PC-9 (cell line): ENCODE data around the gene NLGN2. TPM values are rescaled to one million over a fixed set of nuclear protein-coding genes. Genes with fewer than 3 reads are reported as not detected.

Experiments used
- BruUV-seq: library from RNA; stranded (reverse); fragments of 400-500 nt; replicated peaks from 2 replicates; lab custom pipeline; 2021; lab: Mats Ljungman, UMichigan
- CTCF ChIA-PET: fragments of 300-600 bp; sonication (Branson Sonifier 250); formaldehyde crosslinking; loops from one replicate; lab custom pipeline; 2022; ENCODE audit warnings: antibody characterized with exemption; lab: Charles Lee
- POLR2A ChIA-PET: fragments of 300-600 bp; sonication (Branson Sonifier 250); formaldehyde crosslinking; loops from one replicate; lab custom pipeline; 2022; ENCODE audit warnings: antibody characterized with exemption; ENCODE audit not compliant: unreplicated experiment; lab: Charles Lee
- DNase-seq, 2 experiments: peaks; one replicate each; pipeline versions ENCODE4 v3.0.0 to v3.0.0-alpha.2; 2015 to 2022; ENCODE audit warnings: mixed read lengths in 1 of 2
- H2AFZ ChIP-seq: fragments of 200-600 bp; sonication (generic); 2 replicates; pipeline ENCODE4 v1.8.1; 2017; ENCODE audit warnings: antibody characterized with exemption
- H3F3A ChIP-seq: fragments of 200-600 bp; sonication (generic); 2 replicates; pipeline ENCODE4 v1.8.1; 2017; ENCODE audit warnings: antibody characterized with exemption, mild to moderate bottlenecking, low read depth; ENCODE audit not compliant: insufficient read depth
- H3K27ac ChIP-seq: fragments of 200-600 bp; sonication (generic); 2 replicates; pipeline ENCODE4 v1.6.1; 2016; ENCODE audit warnings: mixed run types
- H3K27me3 ChIP-seq: fragments of 200-600 bp; sonication (generic); 2 replicates; pipeline ENCODE4 v1.6.1; 2016; ENCODE audit warnings: low read depth, mixed run types; ENCODE audit not compliant: insufficient read depth
- H3K36me3 ChIP-seq: fragments of 200-600 bp; sonication (generic); 2 replicates; pipeline ENCODE4 v1.6.1; 2016; ENCODE audit warnings: low read depth, mixed run types
- H3K4me1 ChIP-seq: fragments of 200-600 bp; sonication (generic); replicated peaks from 2 replicates; pipeline ENCODE4 v1.6.1; 2016; ENCODE audit warnings: mixed run types; ENCODE audit not compliant: insufficient read depth
- H3K4me2 ChIP-seq: fragments of 200-600 bp; sonication (generic); 2 replicates; pipeline ENCODE4 v1.6.1; 2017; ENCODE audit warnings: mixed run types
- H3K4me3 ChIP-seq: fragments of 200-600 bp; sonication (generic); 2 replicates; pipeline ENCODE4 v1.6.1; 2016; ENCODE audit warnings: mixed run types
- H3K79me2 ChIP-seq: fragments of 200-600 bp; sonication (generic); 2 replicates; pipeline ENCODE4 v1.6.1; 2017; ENCODE audit warnings: low read depth, mixed run types
- H3K9me2 ChIP-seq: fragments of 200-600 bp; sonication (generic); 2 replicates; pipeline ENCODE4 v1.8.1; 2017; ENCODE audit warnings: mild to moderate bottlenecking; ENCODE audit not compliant: insufficient read depth
- H3K9me3 ChIP-seq: fragments of 200-600 bp; sonication (generic); 2 replicates; pipeline ENCODE4 v1.8.1; 2016; ENCODE audit warnings: low read depth; ENCODE audit not compliant: insufficient read depth
- H4K20me1 ChIP-seq: fragments of 200-600 bp; sonication (generic); 2 replicates; pipeline ENCODE4 v1.8.1; 2017; ENCODE audit not compliant: insufficient read depth
- CTCF ChIP-seq: fragments of 200-600 bp; sonication (generic); conservative IDR thresholded peaks from 2 replicates; pipeline ENCODE4 v1.6.1; 2017; ENCODE audit warnings: mixed run types, antibody characterized with exemption, mild to moderate bottlenecking, moderate library complexity
- EZH2 ChIP-seq: fragments of 200-600 bp; sonication (generic); IDR thresholded peaks from 2 replicates; pipeline ENCODE4 v1.8.0; 2017; ENCODE audit warnings: antibody characterized with exemption, low read depth
- intact Hi-C: fragments of 100-400 bp; cut with micrococcal nuclease; formaldehyde crosslinking; loops from one replicate; pipeline ENCODE4 v1.10.0; 2022; ENCODE audit not compliant: unreplicated experiment
- total RNA-seq: library from RNA; stranded (reverse); gene quantifications from 2 replicates; pipeline ENCODE4 v1.2.3, GENCODE V29; 2021

The NLGN2 gene
- total RNA-seq, 1 experiment from 2014 or later = 86.3 TPM

- H3K4me2 ChIP-seq = no peak within 1 kb of the TSS
- ChIA-PET POLR2A (no interaction called here), CTCF (interaction anchor here (0.6 kb wide), 1 partner anchor 52 kb away, joined by 3 read pairs; no protein-coding TSS in a partner anchor)
- no peaks in the 10 kb centered on the region; the same call in 1 of the 2 replicates for H3F3A ChIP-seq
- H4K20me1 ChIP-seq = no peaks in the 10 kb centered on the region
- H3K79me2 ChIP-seq = no peaks in the 10 kb centered on the region
- intact Hi-C loops = no loop called here
- TF ChIP-seq CTCF = no peak
- TF ChIP-seq EZH2 = no peak
- DNase-seq = no peak
- no peaks in the 10 kb centered on the region for H3K9me3 ChIP-seq
- H3K4me1 ChIP-seq = no peaks in the 10 kb centered on the region
- no peak within 1 kb of the TSS for H3K4me3 ChIP-seq
- BruUV-seq = no TSS peak
- no peaks in the 10 kb centered on the region for H3K27me3 ChIP-seq
- no peaks in the 10 kb centered on the region for H3K36me3 ChIP-seq
- no peak within 1 kb of the TSS for H3K27ac ChIP-seq
- no peaks in the 10 kb centered on the region for H3K9me2 ChIP-seq
- H2AFZ ChIP-seq = no peak within 1 kb of the TSS
Observed at GRCh38 chr17:7419819-7420610, 12.4 kb downstream of the NLGN2 start, which contains the start of gene SPEM1. Gene SPEM1, plus strand, starts transcription at chr17:7420324. Its CDS starts 61 bp downstream, at chr17:7420385.

GRCh38 chr17:7421186-7421585 is 13.5 kb downstream of the NLGN2 start:
- Histone ChIP-seq H4K20me1 (no peaks in the 10 kb centered on the region), H3K27me3 (no peaks in the 10 kb centered on the region), H3K9me3 (no peaks in the 10 kb centered on the region), H3K4me2 (no peak overlapping the region), H3K4me1 (no peaks in the 10 kb centered on the region), H3K79me2 (no peaks in the 10 kb centered on the region), H3F3A (no peaks in the 10 kb centered on the region; the same call in 1 of the 2 replicates), H2AFZ (no peak overlapping the region), H3K27ac (no peak overlapping the region), H3K36me3 (no peaks in the 10 kb centered on the region), H3K9me2 (no peaks in the 10 kb centered on the region), H3K4me3 (no peak overlapping the region)
- no peak for TF ChIP-seq EZH2
- no peak for TF ChIP-seq CTCF
- POLR2A ChIA-PET = no interaction called here
- no peak for DNase-seq
- intact Hi-C loops = no loop called here
- CTCF ChIA-PET = no interaction called here
- no TSS peak for BruUV-seq

GRCh38 chr17:7423679-7424078 is 16.0 kb downstream of the NLGN2 start:
- H3K27me3 ChIP-seq = no peaks in the 10 kb centered on the region

More at GRCh38 chr17:7423679-7424078, 16.0 kb downstream of the NLGN2 start:
- ChIA-PET CTCF (interaction anchor here (0.5 kb wide), 1 partner anchor 51 kb away, joined by 3 read pairs; no protein-coding TSS in a partner anchor), POLR2A (interaction anchor here (0.8 kb wide), 1 partner anchor 81 kb away, joined by 4 read pairs; no protein-coding TSS in a partner anchor)
- TF ChIP-seq EZH2 (no peak), CTCF (no peak)
- Histone ChIP-seq H3K9me2 (no peaks in the 10 kb centered on the region), H4K20me1 (no peaks in the 10 kb centered on the region), H3F3A (no peaks in the 10 kb centered on the region), H3K36me3 (no peaks in the 10 kb centered on the region), H3K79me2 (no peaks in the 10 kb centered on the region), H3K4me3 (no peak overlapping the region), H3K4me2 (no peak overlapping the region), H3K9me3 (no peaks in the 10 kb centered on the region), H3K4me1 (no peaks in the 10 kb centered on the region), H2AFZ (no peak overlapping the region), H3K27ac (no peak overlapping the region)
- intact Hi-C loops = no loop called here
- no TSS peak for BruUV-seq
- no peak for DNase-seq
